T follicular helper cell (primary cell): Measurements from ENCODE around the gene DPP6.
"Not testable (repeated sequence)": the region's sequence is repeated elsewhere in the genome, so short reads cannot be mapped to it uniquely, and the experiment has no call there.

Source experiments
- DNase-seq: peaks from one replicate; pipeline ENCODE4 v3.0.0-alpha.2; 2020; ENCODE audit warnings: low read depth
- total RNA-seq, 2 experiments: gene quantifications; one replicate each; lab custom pipeline; 2026; lab: John Stamatoyannopoulos, UW

DPP6 gene
- total RNA-seq = 0 to 0.12 reads per million in 2 experiments

DNA sequence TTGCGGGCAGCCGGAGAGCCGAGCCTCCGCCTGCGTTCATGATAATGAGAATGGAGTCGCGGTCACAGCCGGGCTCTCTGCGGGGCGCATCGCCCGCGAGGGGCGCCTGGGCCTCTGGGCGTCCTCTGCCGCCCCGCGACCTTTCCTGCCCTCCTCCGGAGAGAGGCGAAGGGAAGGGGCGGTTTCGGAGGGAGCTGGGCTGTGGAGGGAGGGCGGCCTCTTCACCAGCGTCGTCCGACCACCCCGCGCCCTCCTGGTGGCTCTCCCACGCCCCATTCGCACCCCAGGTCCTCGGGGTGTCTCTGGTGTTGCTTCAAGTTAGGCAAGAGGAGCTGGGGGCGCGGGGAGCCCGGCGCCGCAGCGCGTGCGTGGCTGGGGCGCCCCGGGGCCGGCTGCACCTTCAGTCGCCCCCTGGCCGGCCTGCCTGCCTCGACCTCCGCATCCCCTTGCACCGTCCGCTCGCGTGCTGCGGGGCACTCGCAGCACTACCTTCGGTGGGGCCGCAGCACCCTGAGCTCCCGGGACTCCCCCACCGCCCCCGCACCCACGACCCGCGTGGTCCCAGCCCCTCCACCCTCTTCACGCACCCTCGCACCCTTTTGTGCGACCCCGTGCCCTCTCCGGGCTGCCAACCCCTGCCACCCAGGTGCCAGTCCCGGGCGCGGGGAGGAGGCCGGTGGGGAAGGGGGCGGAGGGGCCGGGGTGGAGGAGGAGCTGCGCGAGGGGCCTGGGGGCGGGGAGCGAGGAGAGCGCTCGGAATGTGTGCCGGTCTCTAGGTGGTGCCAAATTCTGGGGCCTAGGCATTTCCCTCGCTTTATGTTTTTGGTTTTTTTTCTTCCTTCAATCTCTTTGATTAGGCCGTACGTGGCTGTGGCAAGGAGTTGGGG is at the start of gene DPP6:
DPP6 (plus strand) TSS at position 756 of the 887 bp plus-strand sequence.
- DNase-seq = not testable (repeated sequence)

DNA sequence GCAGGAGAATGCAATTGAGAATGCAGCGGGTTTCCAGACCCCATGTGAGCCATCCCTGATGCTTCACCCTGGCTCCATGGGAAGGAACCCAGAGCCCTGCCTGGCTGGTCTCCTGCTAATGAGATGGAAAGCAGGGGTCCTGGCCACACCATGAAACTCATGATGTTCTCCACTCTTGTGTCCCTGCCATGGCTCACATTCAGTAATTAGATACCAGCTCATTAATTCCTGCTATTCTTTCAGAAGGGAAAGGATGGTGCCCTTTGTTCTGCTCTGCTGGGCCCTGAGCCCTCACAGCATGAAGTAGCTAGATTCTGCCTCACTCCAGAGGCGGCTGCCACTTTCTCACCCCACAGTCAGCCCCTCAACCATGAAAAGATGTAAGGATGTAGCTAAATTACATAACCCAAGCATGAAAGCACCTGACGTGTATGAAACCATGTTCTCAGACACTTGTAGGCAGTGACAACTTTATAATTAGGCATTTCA is 42.7 kb upstream of the DPP6 start:
- DNase-seq = not testable (repeated sequence)

DNA sequence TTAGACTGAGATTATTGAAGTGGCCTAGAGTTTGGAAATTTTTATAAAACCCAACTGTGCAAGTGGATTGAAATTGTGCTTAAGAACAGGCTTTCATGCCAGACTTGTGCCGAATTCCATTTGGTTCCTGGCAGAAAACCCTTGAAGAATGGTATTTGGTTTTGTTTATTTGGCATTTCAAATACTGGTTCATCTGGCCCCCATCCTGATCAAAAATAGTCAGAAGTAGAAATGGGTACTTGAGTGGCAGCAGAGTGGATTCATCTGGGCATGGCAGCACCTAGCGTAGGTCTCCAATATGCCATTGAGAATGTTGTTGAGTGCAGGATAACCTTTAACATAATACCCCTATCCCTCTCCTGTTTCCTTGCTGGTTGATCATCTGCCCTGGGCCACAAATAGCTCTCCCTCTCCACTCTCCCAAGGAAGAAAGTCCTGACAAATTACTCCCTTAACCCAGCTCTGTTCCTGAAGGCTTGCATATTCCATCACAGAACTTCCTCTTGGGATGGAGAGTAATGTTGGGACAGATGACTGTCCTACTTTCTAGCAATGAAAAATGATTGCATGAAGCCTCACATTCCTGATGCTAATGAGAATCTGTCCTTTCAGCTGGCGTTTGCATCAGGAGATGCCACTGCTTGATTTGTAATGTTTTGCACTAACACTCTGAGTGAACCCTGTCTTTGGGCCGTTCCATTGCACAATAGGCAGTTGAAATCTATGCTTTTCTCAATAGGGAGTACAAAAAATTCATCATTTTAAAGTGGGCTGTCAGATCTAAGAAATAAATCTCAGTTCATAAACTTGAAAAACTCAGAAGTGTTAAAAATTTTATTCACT is 41.3 kb upstream of the DPP6 start:
- not testable (repeated sequence) for DNase-seq

DNA sequence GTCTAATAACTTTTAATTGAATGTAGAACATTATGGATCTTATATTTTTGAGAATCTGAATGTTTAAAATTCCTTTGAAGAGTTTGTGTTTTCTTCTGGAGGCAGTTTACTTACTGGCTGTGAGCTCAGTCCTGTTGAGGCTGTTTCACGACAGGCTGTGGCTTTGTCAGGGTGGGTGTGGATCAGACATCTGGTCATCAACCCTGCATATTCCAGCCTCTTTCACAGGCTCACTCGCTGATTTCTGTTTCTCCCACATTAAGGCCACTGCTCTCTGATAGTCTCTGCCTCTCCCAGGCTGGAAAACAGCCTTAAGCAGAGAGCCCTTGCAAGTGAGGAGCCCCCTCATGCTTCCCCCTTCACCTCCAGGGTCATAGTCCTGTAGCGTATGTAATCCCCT is 39.4 kb upstream of the DPP6 start:
- DNase-seq = not testable (repeated sequence)

DNA sequence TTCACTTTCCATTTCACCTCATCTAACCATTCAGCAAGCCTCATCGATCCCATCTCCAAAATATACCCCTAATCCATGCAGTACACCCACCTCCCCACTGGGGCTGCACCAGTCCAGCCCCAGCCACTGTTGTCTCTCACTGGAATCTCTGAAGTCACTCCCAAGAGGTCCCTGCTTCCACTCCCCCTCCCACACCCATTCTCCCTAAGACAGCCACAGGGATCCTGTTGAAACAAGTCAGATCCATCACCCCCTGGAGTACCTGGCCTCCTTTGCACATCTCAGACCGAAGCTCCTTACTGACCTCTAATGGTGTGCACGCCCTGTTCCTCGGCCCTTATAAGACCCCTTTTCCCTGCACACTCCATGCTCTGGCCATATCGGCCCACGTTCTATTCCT is 36.6 kb upstream of the DPP6 start:
- not testable (repeated sequence) for DNase-seq

DNA sequence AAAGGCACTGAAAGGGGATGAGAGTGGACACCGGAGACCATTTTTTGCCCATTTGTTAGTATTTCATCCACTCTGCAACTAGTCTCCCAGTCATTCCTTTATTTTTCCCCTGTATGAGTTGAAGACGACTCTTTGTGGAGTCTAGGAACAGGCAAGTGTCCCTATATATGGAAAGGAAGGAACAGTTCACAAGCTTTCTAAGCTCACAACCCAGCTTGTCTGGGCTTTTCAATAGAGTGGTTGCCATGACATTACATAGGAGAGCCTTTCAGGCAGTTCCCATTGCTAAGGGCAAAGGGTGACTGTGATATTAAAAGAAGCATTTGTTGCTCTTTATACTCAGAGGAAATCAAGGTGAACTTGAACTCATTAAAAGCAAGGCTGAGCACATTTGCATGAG is 33.8 kb upstream of the DPP6 start:
- not testable (repeated sequence) for DNase-seq

DNA sequence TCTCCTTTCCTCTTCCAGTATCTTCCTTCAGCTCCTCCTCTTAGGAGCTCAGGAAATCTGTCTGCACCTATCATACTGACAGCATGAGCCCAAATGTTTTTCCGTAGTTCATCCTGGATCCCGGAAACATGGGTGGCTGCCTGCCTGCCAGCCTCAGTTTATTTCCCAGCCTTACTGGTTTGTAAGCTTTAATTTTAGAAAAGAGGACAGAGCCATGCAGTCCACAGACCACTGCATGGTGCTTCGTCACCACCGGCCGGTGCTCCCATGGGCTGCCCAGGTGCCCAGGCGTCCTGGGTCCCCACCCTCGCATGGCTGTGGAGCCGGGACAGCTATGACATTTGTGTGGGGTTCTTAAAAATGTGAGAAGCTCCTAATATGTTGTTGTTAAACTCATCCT is 24.4 kb upstream of the DPP6 start:
- not testable (repeated sequence) for DNase-seq

DNA sequence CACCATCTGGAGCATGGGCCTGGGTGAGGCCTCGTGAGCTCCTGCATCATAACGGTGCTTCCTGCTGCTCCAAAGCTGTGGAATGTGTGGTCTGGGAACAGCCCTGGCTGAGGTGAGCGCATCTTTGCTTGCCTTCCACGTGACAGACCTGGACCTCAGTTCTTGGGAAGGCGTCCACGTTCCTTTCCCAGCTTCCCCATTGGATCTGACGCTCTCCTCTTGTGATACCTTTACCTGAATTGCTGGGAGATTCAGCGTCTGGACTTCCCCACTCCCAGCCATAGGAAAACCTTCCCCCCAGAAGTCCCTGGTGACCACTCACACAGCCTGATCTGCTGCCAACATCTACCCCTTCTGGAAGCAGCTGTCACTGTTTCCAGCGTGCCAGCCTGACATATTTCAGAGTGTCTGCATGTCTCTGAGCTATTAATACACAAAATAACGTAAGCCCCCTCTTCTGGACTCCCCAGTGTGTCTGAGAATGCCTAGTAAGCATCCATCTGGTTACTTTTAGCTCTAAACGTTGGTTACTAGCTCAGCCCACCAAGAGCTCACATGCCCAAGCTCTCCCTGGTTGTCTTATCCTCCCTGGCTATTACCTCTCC is 21.6 kb upstream of the DPP6 start:
- DNase-seq = not testable (repeated sequence)

DNA sequence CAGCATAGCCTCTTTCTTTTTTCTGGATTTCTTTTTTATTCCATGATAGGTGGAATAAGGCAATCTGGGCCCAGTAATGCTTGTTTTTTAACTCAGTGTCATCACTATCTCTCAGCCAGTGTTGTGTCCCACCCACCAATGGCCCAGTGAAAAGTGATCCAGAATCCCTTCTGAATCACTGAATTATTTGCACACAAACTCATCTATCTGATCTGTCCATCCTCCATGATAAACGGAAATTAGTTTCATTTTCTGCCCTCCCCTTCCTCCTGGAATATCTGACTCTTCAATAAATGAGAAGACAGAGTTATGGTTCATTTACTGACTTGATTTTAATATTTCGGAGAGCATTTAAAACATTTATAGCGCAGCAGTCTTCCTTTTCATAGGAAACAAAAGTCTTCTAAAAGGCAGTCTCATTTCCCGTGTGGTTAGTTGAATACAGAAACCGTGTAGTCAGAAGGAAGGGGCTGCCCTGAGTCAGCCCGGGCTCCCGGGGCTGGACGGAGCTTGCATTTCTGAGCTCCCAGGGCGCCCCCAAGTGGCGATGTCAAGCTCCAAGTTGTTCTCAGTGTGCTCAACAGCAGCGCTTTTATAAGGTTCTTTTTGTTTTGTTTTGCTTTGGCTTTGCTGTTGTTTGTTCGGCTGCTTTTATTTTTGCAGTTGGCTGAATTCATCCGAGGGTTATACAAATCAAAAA is 12.6 kb upstream of the DPP6 start:
- not testable (repeated sequence) for DNase-seq

DNA sequence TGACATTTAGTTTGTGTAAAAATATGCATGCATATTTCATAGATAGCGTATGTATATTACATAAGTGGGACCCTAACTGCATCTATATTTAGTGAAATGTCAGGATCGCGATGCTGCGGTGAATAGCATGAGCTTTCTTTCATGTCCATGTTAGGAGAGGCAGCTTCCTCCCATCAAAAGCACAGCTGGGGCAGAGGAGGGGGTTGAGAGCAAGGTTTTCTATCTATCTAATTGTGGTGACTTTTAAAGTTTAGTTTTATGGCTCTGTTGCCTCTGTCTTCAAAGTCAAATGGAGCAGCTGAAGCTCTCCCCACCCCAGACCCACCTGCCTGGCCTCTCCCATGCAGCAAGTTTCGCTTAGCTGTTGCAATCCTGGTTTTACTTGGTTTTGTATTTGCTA is 1.8 kb upstream of the DPP6 start:
- not testable (repeated sequence) for DNase-seq

DNA sequence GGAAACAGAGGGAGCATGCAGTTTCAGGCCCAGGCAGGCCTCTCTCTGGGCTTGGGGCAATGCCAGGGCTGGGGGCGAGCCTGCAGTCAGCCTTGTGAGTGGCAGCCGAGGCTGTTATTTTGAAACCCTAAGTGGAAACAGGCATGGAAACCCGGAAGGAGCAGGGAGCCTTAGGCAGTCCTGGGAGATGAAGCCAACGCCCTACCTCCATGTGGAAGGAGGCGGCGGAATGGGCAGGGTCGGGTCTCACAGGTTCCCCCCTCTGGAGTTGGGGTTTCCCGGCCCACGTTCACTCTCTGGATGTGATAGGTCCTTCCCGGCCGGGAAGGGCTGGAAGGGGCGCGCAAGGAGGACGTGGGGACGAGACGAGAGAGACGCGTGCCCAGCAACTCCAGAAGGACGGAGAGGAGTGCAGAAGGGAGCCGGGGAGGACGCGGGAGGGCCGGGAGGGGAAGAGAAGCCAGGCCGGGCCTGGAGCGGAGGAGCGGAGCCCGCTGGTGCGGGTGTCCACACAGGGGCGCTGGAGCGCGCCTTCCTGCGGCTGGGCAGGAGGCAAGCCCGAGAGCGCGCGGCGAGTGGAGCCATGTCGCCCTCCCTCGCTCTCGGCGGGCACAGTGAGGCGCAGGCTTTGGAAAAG is 1.1 kb upstream of the DPP6 start:
- DNase-seq = not testable (repeated sequence)

DNA sequence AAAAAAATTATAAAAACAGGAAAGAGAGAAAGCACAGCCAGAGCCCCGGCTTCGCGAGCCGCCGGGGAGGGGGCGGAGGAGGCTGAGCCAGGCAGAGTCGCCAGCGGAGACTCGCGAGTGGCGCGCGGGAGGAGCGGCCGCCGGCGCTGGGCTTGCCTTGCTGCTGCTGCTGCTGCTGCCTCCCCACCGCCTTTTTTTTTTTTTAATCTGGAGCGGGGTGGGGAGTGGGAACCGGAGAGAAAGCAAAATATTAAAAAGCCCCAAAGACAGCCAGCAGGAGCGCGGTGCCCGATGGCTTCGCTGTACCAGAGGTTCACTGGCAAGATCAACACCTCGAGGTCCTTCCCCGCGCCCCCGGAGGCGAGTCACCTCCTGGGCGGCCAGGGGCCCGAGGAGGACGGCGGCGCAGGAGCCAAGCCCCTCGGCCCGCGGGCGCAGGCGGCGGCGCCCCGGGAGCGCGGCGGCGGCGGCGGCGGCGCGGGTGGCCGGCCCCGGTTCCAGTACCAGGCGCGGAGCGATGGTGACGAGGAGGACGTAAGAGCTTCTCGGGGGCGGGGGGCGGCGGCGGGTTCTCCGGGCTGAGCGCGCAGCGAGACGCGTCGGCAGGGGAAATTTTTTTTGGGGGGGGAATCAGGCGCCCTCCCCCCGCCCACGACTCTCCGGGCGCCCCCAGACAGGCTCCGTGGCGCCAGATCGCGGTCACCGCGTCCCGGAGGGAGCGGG is 493 bp downstream of the DPP6 start:
- not testable (repeated sequence) for DNase-seq

DNA sequence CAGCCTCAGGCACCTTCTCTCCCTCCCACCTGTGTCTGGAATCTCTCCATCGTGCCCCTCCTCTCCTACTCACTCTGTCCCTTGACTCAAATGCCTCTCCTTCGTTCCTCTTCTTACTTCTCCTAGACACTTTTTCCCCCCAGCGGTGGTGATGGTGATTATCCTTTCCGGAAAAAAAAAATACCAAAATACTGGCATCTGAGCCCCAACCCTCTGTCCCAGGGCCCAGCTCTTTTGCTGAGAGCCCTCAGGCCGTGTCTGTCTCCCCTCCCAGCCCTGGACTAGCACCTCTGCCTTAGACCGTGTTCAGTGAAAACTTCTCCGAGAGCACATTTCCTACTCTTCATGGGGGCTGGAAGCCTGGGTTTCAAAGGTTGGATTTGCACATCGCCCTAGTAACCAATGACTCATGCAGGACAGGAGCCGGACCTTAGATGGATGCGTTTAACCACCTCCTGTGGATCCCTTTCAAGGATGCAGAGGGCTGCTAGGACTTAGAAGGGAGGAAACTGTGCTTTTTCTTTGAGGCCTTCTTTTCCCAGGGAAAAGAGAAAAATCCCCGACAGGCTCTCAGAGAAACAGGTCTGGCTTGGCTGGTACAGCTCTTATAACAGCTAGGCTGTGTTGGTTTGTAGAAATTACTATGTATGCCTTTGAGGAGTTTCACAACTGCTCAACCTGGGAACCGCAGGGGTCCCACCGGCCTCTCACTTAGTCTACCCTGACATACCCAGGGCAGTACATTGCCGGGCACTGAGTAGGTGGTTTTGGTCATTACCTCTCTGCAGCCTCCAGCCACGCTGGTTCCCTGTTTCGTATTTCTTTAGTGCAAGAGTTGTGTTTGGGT is 1.5 kb downstream of the DPP6 start:
- DNase-seq = not testable (repeated sequence)

DNA sequence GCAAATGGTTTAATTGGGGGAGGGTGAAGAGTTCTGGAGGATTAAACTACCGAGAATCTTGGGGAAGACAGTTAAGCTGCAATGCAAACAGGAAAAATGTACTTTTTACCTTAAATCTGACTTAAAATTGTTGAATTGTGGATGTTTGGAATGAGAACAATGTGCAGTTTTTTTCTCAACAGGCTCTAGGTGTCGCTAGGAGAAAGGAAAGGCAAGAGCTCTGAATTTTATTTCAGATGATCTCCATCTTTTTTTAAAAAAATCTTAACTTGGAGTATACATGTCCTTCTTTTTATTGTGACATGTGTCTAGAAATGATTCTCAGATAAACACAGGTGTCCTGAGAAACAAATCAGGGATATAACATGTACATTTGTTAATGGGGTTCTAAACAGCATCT is 2.5 kb downstream of the DPP6 start:
- DNase-seq = not testable (repeated sequence)

DNA sequence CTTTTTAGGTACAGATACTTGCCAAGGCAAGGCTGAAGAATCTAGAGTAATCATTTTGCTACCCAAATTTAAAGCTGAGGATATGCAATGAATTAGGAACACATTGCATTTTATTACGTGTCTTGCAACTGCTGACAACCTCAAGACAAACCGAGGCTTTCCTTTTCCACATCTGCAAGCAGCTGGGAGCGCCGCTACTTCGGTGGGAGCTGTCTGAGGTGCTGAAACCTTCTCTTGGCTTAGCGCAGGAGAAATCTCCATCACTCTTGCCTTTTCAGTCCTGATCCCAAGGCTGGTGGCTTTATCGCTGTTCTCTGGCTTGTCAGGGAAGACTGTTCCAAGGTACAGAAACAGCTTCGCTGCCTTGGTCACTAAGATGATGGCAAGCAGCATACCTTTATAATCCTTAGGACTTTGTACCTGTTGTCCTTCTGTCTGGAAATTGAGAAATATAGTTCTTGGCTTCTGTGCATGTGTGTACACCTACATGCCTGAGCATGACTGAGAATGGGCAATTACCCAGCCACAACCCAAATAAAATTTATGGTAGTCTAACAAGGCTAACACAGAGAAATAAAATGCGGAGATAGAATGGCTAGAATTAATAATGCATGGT is 3.4 kb downstream of the DPP6 start:
- DNase-seq = not testable (repeated sequence)

DNA sequence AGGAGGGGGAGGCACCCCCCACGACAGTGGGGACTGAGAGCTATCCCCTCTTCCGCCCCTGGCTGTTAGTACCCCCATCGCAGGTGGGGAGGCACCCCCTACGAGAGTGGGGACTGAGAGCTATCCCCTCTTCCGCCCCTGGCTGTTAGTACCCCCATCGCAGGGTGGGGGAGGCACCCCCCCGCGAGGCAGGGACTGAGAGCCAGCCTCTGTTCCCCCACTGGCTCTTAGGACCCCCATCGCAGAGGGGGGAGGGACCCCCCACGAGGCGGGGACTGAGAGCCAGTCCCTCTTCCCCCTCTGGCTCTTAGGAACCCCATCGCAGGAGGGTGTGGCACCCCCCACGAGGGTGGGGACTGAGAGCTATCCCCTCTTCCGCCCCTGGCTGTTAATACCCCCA is 6.6 kb downstream of the DPP6 start:
- DNase-seq = not testable (repeated sequence)

DNA sequence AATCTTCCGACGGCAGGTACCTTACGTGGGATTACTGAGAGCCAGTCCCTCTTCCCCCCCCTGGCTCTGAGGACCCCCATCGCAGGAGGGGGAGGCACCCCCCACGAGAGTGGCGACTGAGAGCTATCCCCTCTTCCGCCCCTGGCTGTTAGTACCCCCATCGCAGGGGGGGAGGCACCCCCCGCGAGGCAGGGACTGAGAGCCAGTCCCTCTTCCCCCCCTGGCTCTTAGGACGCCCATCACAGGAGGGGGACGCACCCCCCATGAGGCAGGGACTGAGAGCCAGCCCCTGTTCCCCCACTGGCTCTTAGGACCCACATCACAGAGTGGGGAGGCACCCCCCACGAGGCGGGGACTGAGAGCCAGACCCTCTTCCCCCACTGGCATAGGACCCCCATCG is 8.4 kb downstream of the DPP6 start:
- DNase-seq = not testable (repeated sequence)

DNA sequence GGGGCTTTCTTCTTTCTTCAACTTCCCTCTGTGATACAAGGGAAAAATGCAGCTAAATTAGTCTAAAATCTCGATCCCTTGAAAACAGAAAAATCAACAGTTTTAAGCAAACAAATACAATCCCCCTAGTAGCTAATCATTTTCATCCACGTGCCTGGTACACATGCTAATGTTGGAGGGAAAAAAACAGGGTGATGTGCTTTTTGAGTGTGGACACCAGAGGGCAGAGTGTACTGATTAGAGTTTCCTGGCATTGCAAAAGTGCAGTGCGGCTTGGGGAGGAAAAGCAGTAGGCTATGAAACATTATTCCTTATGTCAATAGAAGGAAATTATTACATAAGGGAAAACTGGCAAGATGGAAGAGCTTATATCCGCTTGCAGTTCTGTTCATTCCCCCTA is 19.6 kb downstream of the DPP6 start:
- DNase-seq = not testable (repeated sequence)
